Activated naive CD4-positive, alpha-beta T cell (primary cell): ENCODE measurements around the gene PLEKHG3.

Source experiments
- DNase-seq, 4 experiments: peaks; one replicate each; lab custom pipeline; 2025; lab: John Stamatoyannopoulos, UW

PLEKHG3 gene

GRCh38 chr14:64726585-64726890, 22.3 kb downstream of the PLEKHG3 start:
- DNase-seq, result no peak

DNA sequence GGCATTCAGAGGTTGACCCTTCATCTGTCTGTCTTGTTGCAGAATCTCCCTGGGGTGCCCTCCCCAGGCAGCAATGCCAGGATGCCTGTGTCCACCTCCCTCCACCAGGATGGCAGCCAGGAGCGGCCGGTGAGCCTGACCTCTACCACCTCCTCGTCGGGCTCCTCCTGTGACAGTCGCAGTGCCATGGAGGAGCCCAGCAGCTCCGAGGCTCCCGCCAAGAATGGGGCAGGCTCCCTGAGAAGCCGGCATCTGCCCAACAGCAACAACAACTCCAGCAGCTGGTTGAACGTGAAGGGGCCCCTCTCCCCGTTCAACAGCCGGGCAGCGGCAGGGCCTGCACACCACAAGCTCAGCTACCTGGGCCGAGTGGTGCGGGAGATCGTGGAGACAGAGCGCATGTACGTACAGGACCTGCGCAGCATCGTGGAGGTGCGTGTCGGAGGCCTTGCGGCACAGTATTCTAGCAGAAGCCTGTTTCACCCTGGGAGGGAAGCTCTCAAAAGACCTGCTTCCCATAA, 23.4 kb downstream of the PLEKHG3 start:
- no peak for DNase-seq

DNA sequence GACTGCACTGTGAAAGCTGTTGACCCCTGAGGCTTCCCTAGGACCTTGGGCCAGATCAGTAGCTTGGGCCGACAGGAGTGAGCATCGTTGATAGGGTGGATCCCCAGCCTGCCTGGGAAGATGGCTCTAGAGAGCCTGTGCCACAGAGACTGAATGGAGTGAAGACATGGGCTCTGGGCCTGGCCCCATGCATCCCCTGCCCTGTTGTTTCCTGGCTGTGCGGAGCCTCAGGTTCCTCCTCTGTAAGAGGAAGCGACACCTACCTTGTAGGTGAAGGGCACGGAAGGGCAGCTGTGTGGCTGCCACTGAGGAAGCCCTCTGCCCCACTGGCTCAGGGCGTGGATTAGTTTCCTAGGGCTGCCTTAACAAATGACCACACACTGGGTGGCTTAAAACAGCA, 23.9 kb downstream of the PLEKHG3 start:
- no peak for DNase-seq

DNA sequence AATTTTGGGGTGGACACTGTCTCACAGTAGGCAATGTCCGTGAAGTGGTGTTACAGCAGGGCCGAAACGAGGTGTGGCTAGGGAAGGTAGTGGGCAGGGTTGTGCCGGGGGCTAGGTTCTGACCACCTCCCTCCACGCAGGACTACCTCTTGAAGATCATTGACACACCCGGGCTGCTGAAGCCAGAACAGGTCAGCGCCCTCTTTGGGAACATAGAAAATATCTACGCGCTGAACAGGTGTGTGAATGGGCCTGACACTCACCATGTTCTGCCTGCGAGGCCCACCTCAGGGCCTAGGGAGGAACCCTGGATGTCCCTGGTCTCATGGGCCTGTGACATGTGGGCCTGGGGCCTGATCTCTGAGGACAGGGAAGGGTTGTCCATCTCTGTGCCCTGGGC, 24.6 kb downstream of the PLEKHG3 start:
- DNase-seq, result no peak

- DNase-seq, result no peak
These were observed 25.3 kb downstream of the PLEKHG3 start for GRCh38 chr14:64729386-64730060.

- DNase-seq, result no peak
These were observed 25.8 kb downstream of the PLEKHG3 start for GRCh38 chr14:64730061-64730440.

DNA sequence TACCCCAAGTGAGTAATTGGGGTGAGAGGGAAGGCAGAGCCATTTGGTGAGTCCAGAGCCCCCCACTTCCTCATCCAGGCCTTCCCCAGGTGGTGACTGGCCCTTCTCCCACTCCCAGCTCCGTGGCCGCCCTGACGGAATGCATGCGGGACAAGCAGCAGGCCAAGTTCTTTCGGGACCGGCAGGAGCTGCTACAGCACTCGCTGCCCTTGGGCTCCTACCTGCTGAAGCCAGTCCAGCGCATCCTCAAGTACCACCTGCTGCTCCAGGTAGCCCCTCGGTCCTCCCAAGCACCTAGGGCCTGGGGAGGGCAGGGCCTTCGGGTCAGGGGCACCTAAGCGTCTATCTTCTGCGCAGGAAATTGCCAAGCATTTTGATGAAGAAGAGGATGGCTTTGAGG, 26.5 kb downstream of the PLEKHG3 start:
- no peak for DNase-seq

DNA sequence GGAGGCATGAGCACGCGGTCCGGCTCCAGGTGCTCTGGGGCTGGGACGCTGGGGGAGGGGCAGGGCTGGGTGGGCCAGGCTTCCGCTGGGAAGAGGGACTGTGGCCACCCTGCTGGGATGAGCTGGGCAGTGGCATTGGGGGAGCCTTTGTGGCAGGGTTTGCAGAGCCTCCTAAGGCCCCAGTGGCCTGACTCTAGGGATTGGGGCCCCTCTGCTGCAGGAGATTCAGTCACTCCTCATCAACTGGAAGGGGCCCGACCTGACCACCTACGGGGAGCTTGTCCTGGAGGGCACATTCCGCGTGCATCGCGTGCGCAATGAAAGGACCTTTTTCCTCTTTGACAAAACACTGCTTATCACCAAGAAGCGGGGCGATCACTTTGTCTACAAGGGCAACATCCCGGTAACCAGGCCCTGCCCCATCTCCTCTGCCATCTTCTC, 26.9 kb downstream of the PLEKHG3 start:
- no peak for DNase-seq

GRCh38 chr14:64732066-64732465, 27.8 kb downstream of the PLEKHG3 start:
- no peak for DNase-seq

GRCh38 chr14:64732536-64733120, 28.4 kb downstream of the PLEKHG3 start:
- no peak for DNase-seq

DNA sequence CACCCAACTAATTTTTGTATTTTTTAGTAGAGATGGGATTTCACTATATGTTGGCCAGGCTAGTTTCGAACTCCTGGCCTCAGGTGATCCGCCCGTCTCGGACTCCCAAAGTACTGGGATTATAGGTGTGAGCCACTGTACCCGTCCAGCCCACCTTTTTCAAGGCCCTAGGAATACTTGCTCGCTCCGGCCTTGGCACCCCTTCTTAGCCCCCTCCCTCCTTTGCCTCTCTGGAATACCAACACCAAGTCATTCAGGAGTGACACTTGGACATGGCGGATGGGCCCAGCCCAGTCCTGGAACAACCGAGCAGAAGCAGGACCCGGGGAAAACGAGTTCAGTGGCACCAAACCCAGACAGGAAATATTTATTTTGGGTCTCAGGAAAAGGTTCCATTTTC, 29.1 kb downstream of the PLEKHG3 start:
- no peak for DNase-seq

GRCh38 chr14:64733899-64734298, 29.7 kb downstream of the PLEKHG3 start:
- DNase-seq, result no peak

GRCh38 chr14:64734990-64735389, 30.8 kb downstream of the PLEKHG3 start:
- no peak for DNase-seq

- no peak for DNase-seq
These were observed 32.3 kb downstream of the PLEKHG3 start for GRCh38 chr14:64736271-64737169.

DNA sequence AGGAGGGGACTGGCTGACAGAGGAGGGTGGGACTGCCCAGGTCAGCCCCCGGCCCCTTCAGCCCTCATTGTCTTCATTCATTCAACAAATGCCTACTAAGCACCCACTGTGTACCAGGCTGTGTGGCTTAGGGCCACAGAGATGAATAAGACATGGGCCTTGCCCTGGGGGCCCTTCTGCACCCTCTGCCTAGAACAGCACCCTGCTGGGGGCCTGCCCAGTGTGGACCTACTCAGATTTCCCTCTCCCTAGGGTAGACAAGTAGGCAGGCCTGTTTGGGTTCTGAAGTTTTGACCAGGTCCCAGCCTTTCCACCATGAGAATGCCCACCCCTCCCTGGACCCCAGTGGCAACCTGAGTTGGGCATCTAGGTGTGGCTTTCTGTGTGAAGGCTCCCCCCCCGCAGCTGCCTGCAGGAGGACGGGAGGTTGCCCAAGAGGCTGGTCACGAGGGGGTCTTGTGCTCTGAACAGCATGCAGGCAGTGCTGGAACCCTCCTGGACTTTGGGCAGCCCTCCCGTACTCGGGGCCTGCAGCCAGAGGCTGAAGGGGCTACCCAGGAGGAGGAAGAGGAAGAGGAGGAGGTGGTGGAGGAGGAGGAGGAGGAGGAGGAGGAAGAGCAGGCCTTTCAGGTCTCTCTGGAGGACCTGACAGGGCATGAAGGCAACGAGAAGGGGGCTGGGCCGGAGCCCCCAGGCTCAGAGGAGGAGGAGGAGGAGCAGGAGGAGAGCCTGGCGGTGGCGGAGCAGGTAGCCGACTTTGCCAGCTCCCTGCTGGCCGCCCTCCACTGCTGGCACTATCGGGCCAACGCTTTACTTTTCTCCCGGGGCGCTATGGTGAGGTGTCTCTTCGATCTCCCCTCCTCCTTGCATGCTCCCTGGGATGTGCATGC, 33.4 kb downstream of the PLEKHG3 start:
- DNase-seq, result no peak

GRCh38 chr14:64738281-64738804, 34.1 kb downstream of the PLEKHG3 start:
- no peak for DNase-seq

- DNase-seq, result no peak
These were observed 37.0 kb downstream of the PLEKHG3 start for GRCh38 chr14:64741200-64741599.

DNA sequence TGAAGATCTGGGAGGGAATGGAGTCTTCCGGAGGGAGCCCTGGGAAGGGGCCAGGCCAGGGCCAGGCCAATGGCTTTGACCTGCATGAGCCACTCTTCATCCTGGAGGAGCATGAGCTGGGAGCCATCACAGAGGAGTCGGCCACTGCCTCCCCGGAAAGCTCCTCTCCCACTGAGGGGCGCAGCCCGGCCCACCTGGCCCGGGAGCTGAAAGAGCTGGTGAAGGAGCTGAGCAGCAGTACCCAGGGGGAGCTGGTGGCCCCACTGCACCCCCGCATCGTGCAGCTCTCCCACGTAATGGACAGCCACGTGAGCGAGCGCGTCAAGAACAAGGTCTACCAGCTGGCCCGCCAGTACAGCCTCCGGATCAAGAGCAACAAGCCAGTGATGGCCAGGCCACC, 37.7 kb downstream of the PLEKHG3 start:
- DNase-seq, result no peak

- DNase-seq, result no peak
These were observed 38.8 kb downstream of the PLEKHG3 start for GRCh38 chr14:64743061-64743460.

DNA sequence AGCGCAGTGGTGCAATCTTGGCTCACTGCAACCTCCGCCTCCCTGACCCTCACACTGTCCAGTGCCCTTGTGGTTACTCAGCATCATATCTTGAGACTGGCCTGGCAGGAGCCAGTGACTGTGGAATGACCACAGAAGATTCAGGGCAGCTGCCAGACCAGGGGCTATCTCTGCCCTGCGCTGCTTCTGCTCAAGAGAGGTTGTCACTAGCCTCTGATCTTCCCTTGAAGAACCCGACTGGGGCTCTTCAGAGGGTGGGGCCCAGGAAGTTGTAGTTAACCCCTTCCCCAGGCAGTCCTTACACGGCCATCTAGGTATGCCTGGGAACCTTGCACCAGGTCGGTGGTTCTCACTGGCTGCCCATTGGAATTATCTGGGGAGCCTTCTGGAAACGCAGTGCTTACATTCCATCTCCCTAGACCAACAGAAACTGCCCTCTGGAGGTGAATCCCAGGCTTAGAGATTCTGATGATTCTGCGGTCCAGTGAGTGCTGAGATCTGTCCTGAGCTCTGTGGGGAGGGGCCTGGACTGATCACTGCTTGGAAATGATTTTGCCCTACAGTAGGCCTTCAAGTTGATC, 41.4 kb downstream of the PLEKHG3 start:
- DNase-seq, result no peak
